ENCODE results near the gene RBBP5.

DNA sequence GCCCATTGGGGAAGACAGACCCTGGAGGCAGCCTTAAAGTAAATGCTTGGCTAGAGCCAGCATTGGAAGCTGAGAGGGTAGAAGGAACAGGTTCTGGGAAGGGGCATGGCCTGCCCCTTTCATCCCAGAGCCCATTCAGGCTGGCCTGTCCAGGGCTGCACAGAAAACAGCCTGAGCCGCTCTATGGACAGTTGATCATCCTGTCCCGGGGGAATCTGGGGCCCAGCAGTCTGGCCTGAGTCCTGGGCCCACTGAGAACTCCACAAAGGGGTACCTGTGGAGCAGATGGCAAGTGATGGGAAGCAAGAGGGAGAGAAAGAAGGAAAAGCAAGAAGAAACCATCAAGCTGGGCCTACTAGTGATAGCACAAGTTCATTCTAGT lies 50.8 kb downstream of the RBBP5 start:
- TF ChIP-seq, protein P1, sequence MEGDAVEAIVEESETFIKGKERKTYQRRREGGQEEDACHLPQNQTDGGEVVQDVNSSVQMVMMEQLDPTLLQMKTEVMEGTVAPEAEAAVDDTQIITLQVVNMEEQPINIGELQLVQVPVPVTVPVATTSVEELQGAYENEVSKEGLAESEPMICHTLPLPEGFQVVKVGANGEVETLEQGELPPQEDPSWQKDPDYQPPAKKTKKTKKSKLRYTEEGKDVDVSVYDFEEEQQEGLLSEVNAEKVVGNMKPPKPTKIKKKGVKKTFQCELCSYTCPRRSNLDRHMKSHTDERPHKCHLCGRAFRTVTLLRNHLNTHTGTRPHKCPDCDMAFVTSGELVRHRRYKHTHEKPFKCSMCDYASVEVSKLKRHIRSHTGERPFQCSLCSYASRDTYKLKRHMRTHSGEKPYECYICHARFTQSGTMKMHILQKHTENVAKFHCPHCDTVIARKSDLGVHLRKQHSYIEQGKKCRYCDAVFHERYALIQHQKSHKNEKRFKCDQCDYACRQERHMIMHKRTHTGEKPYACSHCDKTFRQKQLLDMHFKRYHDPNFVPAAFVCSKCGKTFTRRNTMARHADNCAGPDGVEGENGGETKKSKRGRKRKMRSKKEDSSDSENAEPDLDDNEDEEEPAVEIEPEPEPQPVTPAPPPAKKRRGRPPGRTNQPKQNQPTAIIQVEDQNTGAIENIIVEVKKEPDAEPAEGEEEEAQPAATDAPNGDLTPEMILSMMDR (IDR thresholded peaks at IDR 0.05; ENCODE audit: low read length): no peak
- TF ChIP-seq EZH2 (IDR thresholded peaks at IDR 0.05; ENCODE audit: borderline replicate concordance, low read length): no peak

All from OCI-LY1 (cell line).